Fibroblast of pulmonary artery (primary cell): ENCODE measurements around the gene SURF1.

Experiments
- DNase-seq: peaks from one replicate; pipeline ENCODE4 v3.0.0-alpha.2; 2010; ENCODE audit warnings: low read depth
- H3K4me3 ChIP-seq: replicated peaks from 2 replicates; pipeline ENCODE4 v1.5.1; 2011; ENCODE audit warnings: low read depth, mild to moderate bottlenecking, control low read depth, low read length, moderate library complexity
- TF ChIP-seq, protein P1 (sequence below): IDR thresholded peaks from 2 replicates; pipeline ENCODE4 v1.5.1; 2011; ENCODE audit warnings: mild to moderate bottlenecking, control low read depth, low read length, inconsistent platforms; ENCODE audit errors: missing control alignments

The SURF1 gene, protein sequence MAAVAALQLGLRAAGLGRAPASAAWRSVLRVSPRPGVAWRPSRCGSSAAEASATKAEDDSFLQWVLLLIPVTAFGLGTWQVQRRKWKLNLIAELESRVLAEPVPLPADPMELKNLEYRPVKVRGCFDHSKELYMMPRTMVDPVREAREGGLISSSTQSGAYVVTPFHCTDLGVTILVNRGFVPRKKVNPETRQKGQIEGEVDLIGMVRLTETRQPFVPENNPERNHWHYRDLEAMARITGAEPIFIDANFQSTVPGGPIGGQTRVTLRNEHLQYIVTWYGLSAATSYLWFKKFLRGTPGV

DNA sequence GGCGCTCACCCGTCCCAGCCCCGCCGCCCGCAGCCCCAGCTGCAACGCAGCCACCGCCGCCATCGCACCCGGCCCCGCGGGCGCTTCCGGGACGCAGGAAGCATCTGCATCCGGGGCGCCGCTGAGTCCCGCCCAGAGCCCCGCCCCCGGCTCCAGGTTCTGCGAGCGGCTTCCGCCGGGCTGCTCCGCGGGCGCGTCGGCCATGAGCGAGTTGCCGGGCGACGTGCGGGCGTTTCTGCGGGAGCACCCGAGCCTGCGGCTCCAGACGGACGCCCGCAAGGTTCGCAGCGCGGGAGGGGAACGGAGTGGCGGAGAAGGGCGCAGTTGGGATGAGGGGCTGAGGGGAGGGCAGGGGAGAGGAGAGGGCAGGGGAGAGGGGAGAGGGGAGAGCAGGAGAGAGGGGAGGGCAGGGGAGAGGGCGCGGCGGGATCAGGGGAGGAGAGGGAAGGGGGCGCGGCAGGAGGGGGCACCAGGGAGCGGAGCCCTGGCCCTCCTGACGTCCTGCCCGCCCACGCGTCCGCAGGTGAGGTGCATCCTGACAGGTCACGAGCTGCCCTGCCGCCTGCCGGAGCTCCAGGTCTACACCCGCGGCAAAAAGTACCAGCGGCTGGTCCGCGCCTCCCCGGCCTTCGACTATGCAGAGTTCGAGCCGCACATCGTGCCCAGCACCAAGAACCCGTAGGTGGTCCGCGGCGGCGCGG is at the start of gene SURF1, which contains the start of gene SURF2:
Gene SURF1 (minus strand): TSS at position 97 of the 701 bp plus-strand sequence. CDS start 34 bp downstream, at position 63.
Gene SURF2 (plus strand): TSS at position 160 of the 701 bp plus-strand sequence. CDS start 43 bp downstream, at position 203.
- peak within 1 kb of the TSS; percentile 83 for H3K4me3 ChIP-seq

DNA sequence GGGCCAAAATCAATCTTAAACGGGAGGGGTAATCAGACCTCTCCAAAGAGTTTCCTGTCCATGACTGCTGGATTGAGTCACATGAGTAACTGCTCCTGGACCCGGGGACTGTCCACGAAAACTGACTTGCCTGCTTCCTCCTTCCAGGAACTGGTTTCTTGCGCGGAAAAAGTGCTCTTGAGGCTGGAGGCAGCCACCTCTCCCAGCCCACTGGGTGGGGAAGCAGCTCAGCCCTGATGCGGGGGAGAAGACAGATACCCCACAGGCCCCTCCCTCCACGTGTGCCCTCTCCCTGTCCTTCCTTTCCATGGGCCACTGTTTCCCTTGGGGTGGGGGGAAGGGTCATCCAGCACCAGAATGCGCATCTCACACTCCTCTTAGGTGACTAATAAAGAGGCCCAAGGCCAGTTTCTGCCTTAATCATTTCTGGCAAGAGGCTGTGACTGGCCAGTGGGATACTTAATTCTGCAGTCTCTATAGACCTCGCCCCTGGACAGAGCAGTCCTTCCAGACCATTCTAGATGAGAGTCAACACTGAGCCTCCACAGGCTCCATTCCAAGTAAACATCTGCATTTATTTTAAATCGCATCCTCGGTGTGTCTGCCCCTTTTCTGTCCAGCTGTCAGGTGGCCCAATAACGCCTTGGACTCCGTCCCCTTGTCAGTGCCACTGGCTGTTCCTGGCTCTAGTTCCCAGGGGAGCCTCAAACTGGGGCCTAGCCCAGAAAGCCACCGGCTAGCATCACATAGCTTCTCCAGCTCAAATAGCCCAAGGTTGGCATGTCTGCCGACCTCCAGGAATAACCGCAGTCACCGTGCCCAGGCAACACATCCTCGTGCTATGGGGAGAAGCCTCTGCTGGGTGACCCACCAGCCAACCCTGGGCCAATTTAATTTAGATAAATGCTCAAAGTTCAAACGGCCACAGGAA is 49.5 kb upstream of the SURF1 start:
- peak; percentile 35 for DNase-seq
- TF ChIP-seq, protein P1, sequence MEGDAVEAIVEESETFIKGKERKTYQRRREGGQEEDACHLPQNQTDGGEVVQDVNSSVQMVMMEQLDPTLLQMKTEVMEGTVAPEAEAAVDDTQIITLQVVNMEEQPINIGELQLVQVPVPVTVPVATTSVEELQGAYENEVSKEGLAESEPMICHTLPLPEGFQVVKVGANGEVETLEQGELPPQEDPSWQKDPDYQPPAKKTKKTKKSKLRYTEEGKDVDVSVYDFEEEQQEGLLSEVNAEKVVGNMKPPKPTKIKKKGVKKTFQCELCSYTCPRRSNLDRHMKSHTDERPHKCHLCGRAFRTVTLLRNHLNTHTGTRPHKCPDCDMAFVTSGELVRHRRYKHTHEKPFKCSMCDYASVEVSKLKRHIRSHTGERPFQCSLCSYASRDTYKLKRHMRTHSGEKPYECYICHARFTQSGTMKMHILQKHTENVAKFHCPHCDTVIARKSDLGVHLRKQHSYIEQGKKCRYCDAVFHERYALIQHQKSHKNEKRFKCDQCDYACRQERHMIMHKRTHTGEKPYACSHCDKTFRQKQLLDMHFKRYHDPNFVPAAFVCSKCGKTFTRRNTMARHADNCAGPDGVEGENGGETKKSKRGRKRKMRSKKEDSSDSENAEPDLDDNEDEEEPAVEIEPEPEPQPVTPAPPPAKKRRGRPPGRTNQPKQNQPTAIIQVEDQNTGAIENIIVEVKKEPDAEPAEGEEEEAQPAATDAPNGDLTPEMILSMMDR: no peak

More for the DNA sequence above, at the start of gene SURF1, which contains the start of gene SURF2:
- DNase-seq: peak; percentile 72
- TF ChIP-seq, protein P1: no peak

DNA sequence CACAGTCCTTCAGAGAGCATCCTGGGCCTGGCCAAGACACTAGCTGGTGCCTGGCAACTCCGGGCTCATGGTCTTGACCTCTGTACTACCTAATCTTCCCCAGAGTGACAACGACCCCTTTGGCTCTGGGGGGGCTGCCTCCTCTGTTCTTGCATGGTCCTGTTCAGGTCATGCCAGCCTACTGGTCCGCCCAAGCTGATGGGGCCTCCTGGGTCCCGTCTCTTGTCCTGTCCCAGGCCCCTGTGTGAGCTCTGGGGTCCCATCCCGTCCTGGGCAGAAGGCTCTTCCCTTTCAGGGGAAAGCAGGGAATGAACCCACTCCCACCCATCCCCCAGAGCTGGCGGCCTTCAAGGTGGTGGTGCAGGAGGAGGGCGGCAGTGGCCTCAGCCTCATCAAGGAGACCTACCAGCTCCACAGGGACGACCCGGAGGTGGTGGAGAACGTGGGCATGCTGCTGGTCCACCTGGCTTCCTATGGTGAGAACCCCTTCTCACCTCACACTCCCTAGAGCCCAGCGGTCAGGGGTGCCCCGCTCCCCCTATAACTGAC is 48.2 kb upstream of the SURF1 start:
- no peak for DNase-seq
- no peak overlapping the region for H3K4me3 ChIP-seq
- TF ChIP-seq, protein P1: no peak

More for the DNA sequence above, 49.5 kb upstream of the SURF1 start:
- no peak overlapping the region for H3K4me3 ChIP-seq

DNA sequence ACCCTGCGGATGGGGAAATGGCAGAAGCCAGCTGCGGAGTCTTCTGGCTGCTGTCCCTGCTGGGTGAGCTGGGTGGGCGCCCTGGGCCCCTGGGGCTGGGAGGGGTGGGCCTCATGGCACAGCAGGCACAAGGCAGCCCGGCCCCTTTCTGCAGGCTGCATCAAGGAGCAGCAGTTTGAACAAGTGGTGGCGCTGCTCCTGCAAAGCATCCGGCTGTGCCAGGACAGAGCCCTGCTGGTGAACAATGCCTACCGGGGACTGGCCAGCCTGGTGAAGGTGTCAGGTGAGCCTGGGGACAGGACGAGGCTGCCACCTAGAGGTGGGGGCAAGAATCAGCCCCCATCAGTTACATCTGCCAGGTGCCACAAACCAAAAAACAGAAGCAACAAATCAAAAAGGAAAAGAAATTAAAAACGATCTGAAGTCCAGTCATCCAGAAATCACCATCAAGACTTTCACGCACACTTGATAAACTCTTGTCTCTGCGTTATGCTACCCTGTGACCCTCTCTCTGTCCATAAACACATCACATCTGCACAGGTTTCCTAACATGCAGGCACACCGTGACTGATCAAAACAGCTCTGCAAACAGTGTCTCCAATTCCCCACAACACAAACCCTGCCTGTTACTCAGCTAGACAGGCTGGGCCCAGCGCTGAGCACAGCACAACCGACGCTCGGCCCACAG is 47.6 kb upstream of the SURF1 start:
- peak; percentile 24 for DNase-seq
- TF ChIP-seq, protein P1: peak; percentile 58
- H3K4me3 ChIP-seq: no peak overlapping the region

DNA sequence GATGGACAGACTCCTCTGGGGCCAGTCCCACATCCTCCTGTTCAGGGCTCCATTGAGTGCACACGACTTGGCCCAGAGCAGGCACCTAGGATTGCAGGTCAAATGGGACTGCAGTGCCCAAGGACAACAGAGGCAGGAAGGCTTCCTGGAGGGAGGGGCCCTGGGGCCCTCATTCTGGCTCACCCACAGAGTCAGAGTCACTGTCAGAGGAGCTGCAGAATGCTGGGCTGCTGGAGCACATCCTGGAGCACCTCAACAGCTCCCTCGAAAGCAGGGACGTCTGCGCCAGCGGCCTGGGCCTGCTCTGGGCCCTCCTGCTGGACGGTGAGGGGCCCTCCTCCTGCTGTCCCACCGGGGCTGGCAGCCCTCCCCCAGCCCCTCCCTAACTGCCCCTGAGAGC is 46.4 kb upstream of the SURF1 start:
- no peak for DNase-seq
- TF ChIP-seq, protein P1: no peak
- H3K4me3 ChIP-seq: no peak overlapping the region

DNA sequence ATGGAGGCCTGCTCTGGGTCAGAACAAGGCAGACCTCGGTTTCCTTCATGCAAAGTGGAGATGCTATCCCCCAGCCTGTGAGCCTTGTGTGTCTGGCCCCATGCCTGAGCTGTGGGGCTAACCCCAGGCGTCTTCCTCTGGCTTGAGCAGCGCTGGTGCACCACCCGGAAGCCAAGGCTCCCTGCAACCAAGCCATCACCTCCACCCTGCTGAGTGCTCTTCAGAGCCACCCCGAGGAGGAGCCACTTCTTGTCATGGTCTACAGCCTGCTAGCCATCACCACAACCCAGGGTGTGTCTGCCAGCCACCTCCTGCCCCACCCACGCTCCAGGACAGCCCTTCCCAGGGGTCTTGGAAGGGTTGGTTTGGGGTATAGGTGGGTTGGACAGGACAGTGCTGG is 45.3 kb upstream of the SURF1 start:
- no peak overlapping the region for H3K4me3 ChIP-seq
- TF ChIP-seq, protein P1: no peak
- no peak for DNase-seq
